ENCODE data around the gene STRIT1. TPM values are rescaled to one million over a fixed set of nuclear protein-coding genes. Genes with fewer than 3 reads are reported as not detected.

STRIT1 gene
- total RNA-seq (2014; rRNA removed; shearing (Covaris generic)) (not detected in 2 replicates), total RNA-seq (2022) (not detected in 2 replicates), Bru-seq, nascent RNA (not detected), BruChase-seq, experiment 1, labeled RNA remaining after a 6-hour chase (not detected), BruChase-seq, experiment 2, labeled RNA remaining after a 2-hour chase (not detected)
- long read RNA-seq, result 0 reads

DNA sequence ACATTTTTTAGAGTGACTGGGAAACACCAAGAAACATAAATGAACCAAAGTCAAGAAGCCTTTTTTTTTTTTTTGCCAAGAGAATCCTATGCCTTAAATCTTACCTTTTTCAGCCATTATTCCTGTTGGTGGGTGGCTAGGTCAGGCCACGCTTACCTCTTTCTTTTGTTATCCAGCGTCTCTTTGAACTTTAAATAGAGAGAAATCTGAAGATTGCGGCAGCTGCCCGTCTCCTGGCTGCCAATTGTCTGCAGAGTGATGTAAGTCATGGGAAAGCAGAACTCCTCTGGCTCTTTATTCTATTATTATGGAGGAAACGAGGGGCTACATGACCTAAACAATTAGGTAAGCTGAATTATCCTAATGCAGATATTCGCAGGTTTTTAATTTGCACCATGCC lies at the start of gene STRIT1:
STRIT1 (minus strand) TSS at position 168 of the 400 bp plus-strand sequence.
- ChIA-PET POLR2A (no interaction called here), CTCF (ENCODE audit: unreplicated experiment) (no interaction called here)
- H3K4me3 ChIP-seq (ENCODE audit: low read depth, low read length, poor library complexity, severe bottlenecking), result no peak within 1 kb of the TSS
- H3K9me2 ChIP-seq (ENCODE audit: insufficient read depth, low read length), result no peaks in the 10 kb centered on the region
- H3K27ac ChIP-seq (ENCODE audit: low read depth, low read length, poor library complexity, severe bottlenecking), result no peak within 1 kb of the TSS
- no peaks in the 10 kb centered on the region for H3K79me2 ChIP-seq (ENCODE audit: insufficient read depth, low read depth, low read length)
- no peaks in the 10 kb centered on the region for H3K36me3 ChIP-seq (ENCODE audit: insufficient read depth, low read length)
- no peak for TF ChIP-seq CTCF (conservative IDR thresholded peaks at IDR 0.05; ENCODE audit: low read length)
- H3K9me3 ChIP-seq (ENCODE audit: low read length), result peaks cover 16% of the 10 kb centered on the region; the same call in 1 of the 2 replicates
- no peaks in the 10 kb centered on the region for H4K20me1 ChIP-seq (ENCODE audit: insufficient read depth, low read length)
- no peak for DNase-seq (ENCODE audit: low spot score)
- no peak within 1 kb of the TSS for H3K4me2 ChIP-seq (ENCODE audit: low read length)
- no peak within 1 kb of the TSS for H2AFZ ChIP-seq (ENCODE audit: low read length)
- no peaks in the 10 kb centered on the region for H3K4me1 ChIP-seq (ENCODE audit: insufficient read depth, low read length, poor library complexity, severe bottlenecking)
- no TSS peak for BruUV-seq (replicated peaks)
- intact Hi-C loops (cut with micrococcal nuclease; ENCODE audit: unreplicated experiment), result no loop called here

GRCh38 chr3:155342344-155342743 lies 48.9 kb upstream of the STRIT1 start:
- Histone ChIP-seq H3K9me3 (ENCODE audit: low read length) (no peaks in the 10 kb centered on the region), H4K20me1 (ENCODE audit: insufficient read depth, low read length) (no peaks in the 10 kb centered on the region), H3K9me2 (ENCODE audit: insufficient read depth, low read length) (no peaks in the 10 kb centered on the region), H3K27ac (ENCODE audit: low read depth, low read length, poor library complexity, severe bottlenecking) (no peak overlapping the region), H3K4me2 (ENCODE audit: low read length) (no peak overlapping the region), H3K4me3 (ENCODE audit: low read depth, low read length, poor library complexity, severe bottlenecking) (no peak overlapping the region), H2AFZ (ENCODE audit: low read length) (no peak overlapping the region), H3K36me3 (ENCODE audit: insufficient read depth, low read length) (no peaks in the 10 kb centered on the region), H3K79me2 (ENCODE audit: insufficient read depth, low read depth, low read length) (no peaks in the 10 kb centered on the region), H3K4me1 (ENCODE audit: insufficient read depth, low read length, poor library complexity, severe bottlenecking) (no peaks in the 10 kb centered on the region)
- no peak for DNase-seq (ENCODE audit: low spot score)
- CTCF ChIA-PET (ENCODE audit: unreplicated experiment), result no interaction called here
- TF ChIP-seq EZH2phosphoT487 (IDR thresholded peaks at IDR 0.05; ENCODE audit: borderline replicate concordance, low read depth, low read length), result no peak
- intact Hi-C loops (cut with micrococcal nuclease; ENCODE audit: unreplicated experiment), result no loop called here
- no TSS peak for BruUV-seq (replicated peaks)
- POLR2A ChIA-PET, result interaction anchor here (0.7 to 1.1 kb wide), 3 partner anchors 9 to 62 kb away, joined by 3 to 4 read pairs (median 3); no protein-coding TSS in a partner anchor

DNA sequence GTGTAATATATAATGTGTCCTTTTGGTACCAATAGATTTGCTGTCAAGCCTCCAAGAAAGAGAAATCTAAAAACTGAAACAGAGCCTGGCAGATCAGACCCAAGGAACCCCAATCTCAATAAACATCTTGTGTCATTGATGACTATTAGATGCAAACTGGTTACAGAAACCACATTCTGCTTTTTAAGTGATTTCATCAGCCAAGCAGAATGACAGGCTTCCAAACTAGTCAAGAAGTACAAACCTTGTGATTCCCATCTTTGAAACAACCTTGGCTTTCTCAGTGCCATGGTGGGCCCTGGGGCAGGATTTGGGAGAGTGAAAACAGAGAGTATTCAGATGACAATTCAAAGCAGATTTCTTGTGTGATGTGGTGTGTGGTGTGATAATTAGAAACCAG lies 45.6 kb upstream of the STRIT1 start:
- Histone ChIP-seq H3K4me1 (ENCODE audit: insufficient read depth, low read length, poor library complexity, severe bottlenecking) (no peaks in the 10 kb centered on the region), H3K9me2 (ENCODE audit: insufficient read depth, low read length) (no peaks in the 10 kb centered on the region), H3K4me3 (ENCODE audit: low read depth, low read length, poor library complexity, severe bottlenecking) (no peak overlapping the region), H3K36me3 (ENCODE audit: insufficient read depth, low read length) (no peaks in the 10 kb centered on the region), H4K20me1 (ENCODE audit: insufficient read depth, low read length) (no peaks in the 10 kb centered on the region), H3K79me2 (ENCODE audit: insufficient read depth, low read depth, low read length) (no peaks in the 10 kb centered on the region), H3K27ac (ENCODE audit: low read depth, low read length, poor library complexity, severe bottlenecking) (no peak overlapping the region), H3K4me2 (ENCODE audit: low read length) (no peak overlapping the region), H3K9me3 (ENCODE audit: low read length) (no peaks in the 10 kb centered on the region), H2AFZ (ENCODE audit: low read length) (no peak overlapping the region)
- POLR2A ChIA-PET, result no interaction called here
- TF ChIP-seq EZH2phosphoT487 (IDR thresholded peaks at IDR 0.05; ENCODE audit: borderline replicate concordance, low read depth, low read length), result no peak
- no peak for TF ChIP-seq CTCF (conservative IDR thresholded peaks at IDR 0.05; ENCODE audit: low read length)
- CTCF ChIA-PET (ENCODE audit: unreplicated experiment), result no interaction called here
- intact Hi-C loops (cut with micrococcal nuclease; ENCODE audit: unreplicated experiment), result no loop called here
- DNase-seq (ENCODE audit: low spot score), result no peak
- BruUV-seq (replicated peaks), result no TSS peak

Data from OCI-LY7 (cell line).